ENCODE results near the gene EXOC4.

GRCh38 chr7:133361806-133362205 lies 108.9 kb downstream of the EXOC4 start:
- no peak for TF ChIP-seq POLR2AphosphoS5 (IDR thresholded peaks at IDR 0.05; ENCODE audit: borderline replicate concordance, low read depth, low read length)
- TF ChIP-seq EZH2 (IDR thresholded peaks at IDR 0.05) = no peak
- TF ChIP-seq FOXP2 (optimal IDR thresholded peaks at IDR 0.05; ENCODE audit: control extremely low read depth, extremely low read length, insufficient read depth) = no peak

Data from SK-N-MC (cell line).